ENCODE results near the gene TSPAN5.

- no peak for TF ChIP-seq CTCF (IDR thresholded peaks at IDR 0.05)
- TF ChIP-seq POLR2A (IDR thresholded peaks at IDR 0.05), result no peak
Measured at GRCh38 chr4:98631506-98631905, 26.9 kb downstream of the TSPAN5 start.

Data from testis (tissue), 2 donors.